Forelimb muscle (tissue), 1 donor: Measurements from ENCODE around the gene OTX2. TPM values are rescaled to one million over a fixed set of nuclear protein-coding genes. Genes with fewer than 3 reads are reported as not detected.

Experiments
- DNase-seq: peaks from one replicate; pipeline ENCODE4 v3.0.0-alpha.2; 2013; ENCODE audit warnings: low read depth
- polyA plus RNA-seq: library from polyadenylated mRNA; unstranded; fragments of 120-200 nt; gene quantifications from one replicate; pipeline ENCODE4 v1.2.1, GENCODE V29; 2013; ENCODE audit not compliant: insufficient read length

Gene OTX2
- polyA plus RNA-seq, 1 donor: not detected

DNA sequence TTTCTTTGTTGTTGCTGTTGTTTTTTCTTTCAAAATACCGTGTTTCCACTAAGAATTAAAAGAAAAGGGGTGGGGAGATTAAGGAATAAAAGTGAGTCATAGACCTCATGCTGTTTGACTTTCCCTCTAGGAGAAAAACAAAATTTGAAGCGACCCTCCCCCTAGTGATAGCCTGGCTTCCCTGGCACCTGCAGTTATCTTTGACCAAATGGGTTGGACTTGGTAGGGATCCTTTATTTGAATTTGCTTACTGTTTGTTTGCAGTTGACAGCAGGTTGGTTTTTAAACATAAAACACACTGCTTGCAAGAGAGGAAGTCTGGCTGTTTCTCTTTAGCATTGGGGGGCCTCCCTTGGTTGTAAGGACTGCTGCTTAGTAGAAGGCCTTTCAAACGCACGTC lies 14.0 kb downstream of the OTX2 start:
- no peak for DNase-seq

DNA sequence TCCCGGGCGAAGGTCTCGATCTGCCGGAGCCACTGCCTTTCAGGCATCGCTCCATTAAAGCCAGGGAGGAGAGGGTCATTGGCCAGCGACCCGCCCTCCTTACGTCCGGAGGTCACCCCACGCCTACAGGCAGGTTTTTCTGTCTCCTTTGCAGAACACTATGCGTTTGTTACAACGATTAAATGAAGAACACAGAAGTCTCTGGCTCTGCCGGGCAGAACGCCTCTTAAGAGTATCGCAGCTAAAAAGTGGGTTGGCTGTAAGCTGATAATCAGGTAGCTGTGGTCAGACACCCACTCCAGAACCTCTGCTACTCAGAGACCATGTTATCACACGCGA lies 15.0 kb downstream of the OTX2 start:
- DNase-seq: no peak

DNA sequence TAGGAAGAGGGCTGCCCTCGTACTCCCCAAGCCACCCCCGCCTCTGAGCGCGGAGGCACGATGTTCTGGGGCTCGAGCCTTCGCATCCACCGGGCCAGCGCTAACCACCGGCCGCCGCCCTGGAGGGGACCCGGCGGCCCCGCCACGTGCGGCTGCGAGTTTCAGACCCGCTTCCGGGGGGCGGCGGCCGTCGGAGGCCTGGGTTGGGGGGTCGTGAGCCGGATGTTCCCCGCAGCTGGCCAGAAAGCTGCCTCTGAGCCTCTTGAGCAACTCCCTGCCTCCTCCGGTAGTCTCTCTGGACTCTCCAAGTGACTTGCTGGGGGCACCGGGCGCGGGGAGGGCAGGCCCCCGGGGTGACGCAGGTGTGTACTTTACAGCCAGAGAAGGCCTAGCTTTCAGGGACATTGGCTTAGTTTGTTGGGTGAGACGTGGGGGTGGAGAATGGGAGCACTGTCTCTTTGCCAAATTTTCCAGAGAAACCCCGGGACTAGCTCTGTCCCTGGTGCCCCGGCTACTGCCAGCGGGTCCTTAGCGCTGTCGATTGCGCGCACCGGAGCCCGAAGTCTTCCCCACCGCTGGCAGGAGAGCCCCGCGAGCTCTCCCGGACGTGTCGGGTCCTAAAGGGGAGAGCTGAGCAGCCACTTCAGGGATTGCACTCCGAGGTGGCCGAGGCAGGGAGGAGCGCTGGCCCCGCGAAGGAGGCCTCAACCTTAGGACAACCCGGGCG lies 15.6 kb downstream of the OTX2 start:
- DNase-seq: no peak

DNA sequence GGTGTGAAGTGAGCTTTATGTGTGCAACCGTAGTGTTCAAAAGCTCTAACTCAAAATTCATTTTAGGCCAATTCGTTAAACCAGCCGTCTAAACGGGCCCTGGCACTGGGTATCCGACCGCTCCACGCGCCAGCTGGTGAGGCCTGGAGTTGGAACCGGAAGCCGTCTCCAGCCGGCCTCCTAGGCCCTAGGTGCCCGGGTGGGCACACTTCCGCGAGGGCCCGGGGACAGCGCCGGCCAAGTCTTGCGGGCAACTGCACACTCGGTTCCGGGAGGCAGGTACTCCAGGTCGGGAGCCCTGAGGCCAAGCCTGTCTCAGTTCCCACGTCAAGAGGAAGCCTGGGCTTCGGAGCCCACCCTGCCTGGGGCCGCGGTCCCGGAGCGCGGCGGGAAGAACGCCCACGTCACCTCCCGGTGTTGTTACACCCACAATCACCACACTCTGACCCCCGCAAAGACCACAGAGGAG lies 16.2 kb downstream of the OTX2 start:
- no peak for DNase-seq

DNA sequence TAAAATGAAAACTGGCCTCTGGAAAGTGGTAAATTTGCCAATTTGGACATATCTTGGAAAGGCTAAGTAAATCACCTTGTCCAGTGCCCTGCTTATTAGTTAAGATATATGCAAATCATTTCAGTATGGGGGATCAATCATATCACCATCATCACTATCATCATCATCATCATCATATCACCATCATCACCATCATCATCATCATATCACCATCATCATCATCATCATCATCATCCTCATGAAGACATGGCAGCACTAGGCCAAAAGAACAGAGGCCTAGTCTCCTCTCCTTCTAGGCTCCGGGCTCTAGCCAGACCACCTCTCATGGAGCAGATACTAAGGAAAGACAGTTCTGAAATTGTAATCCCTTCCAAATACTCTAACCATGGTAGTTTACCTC lies 20.3 kb downstream of the OTX2 start:
- DNase-seq: no peak

DNA sequence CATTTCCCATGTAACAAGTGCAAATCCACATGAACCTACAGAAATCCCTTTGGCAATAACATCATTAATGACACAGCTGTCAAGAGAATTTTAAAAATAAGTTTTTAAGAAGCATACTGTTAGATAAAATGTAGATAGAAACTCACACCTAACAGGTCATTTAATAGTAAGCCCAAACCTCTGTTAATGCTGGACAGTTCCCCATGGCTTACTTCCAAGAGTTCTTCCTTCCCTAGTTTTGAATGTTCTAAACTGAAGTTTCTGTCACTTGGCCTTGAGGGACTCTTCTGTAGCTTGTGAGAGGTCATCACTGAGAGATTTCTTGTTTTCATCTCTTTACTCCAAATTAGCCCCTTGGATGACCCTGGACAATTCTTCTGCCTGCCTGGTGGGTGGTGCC lies 22.7 kb downstream of the OTX2 start:
- DNase-seq: no peak

DNA sequence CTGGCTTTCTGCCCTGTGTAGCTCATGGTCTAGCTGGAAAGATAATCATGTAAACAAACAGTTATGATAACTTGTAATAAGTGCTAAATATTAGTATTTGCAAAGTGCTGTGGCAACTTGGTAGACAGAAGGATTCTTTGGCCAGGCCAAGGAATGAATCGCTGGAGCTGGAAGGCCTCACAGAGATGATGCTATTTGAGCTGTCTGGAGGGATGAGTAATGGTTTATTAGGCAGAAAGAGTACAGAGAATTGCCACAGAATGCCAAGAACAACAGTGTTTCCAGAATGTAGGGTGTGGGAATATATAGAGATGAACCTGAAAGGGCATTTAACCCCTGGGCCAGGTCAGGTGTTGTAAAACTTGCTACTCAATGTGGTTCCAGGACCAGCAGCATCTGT lies 27.6 kb downstream of the OTX2 start:
- no peak for DNase-seq

DNA sequence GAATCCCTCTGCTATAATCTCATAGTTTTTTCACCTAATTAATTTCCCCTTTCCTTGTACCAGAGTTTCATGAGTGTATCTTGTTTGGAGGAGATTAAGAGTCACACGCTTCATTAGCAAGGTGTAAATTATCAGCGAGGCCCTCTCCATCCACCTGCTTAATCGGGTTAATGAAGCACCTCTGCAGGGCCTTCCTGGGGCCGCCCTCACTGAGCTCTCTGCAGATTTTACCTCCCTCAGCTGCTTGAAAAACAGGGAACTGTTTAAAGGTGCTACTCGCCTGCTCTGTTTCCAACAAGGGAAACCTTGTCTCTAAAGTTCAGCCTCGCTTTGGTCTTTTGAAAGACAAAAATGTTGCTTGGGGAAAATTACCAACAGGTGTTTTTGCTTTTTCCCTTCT lies 35.8 kb downstream of the OTX2 start:
- no peak for DNase-seq

DNA sequence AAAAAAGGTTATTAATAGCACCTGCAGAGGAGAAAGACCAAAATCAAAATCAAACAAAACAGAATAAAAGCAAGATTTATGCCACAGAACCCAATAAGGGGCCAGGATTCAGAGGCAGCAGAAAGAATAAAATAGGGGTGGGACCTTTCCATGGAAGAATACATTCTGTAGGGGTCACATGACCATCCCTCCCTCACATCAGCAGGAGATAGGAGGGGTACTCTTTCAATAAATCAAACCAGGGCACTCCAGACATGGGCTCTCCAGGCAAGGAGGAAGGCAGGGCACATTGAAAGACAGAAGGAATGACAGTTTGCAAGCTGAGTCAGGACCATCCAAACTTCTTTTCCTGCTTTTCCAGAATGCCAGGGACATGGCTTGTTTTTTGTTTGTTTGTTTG lies 39.8 kb downstream of the OTX2 start:
- no peak for DNase-seq

DNA sequence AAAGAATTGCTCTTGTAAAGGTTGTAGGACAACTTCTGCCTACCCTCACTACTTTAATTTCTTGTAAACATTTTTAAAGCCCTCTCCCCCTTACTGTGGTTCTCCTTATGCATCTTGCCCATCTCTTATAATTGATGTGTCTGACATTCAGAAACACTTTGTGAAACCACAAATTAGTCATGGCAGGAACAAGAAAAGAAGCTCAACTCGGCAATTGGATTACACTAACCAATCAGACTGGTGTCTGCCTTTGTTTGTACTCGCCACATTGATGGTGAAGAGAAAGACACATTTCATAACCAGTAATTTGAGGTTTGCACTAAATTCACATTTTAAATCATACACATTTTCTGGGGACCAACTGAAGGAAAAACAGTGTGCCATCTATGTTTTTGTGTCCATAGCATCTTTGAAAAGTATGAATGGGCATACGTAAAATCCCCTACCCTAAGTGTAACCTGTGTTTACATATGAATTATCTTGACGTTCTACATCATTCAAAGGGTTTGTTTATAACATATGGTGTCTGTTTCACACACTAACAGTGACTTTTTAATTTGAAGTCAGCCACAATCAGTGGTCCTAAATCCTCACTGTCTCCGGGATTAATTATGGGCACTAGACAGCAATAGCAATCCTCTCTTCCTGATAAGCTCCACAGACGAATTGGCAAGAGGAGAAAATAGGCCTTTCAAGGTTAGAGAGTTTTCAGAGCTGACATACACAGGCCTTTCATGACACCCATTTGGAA lies 49.9 kb downstream of the OTX2 start:
- DNase-seq: no peak

DNA sequence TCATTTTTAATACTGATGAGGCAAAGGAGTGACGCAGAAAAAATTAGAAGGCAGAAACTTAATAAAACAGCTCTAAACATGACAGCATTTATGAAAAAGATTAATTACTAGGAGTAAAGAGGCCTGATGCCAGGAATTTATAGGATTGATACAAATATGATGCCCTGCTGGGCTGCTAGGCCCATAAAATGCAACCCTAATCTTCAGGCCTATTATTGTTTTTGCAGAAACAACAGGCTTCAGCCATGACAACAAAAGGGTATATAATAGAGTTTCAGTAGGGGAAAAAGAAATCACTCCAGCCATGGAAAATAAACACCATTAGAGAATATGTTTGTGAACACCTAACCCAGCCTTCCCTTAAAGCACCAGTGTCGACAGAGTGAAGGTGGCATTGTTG lies 50.6 kb downstream of the OTX2 start:
- DNase-seq: no peak

DNA sequence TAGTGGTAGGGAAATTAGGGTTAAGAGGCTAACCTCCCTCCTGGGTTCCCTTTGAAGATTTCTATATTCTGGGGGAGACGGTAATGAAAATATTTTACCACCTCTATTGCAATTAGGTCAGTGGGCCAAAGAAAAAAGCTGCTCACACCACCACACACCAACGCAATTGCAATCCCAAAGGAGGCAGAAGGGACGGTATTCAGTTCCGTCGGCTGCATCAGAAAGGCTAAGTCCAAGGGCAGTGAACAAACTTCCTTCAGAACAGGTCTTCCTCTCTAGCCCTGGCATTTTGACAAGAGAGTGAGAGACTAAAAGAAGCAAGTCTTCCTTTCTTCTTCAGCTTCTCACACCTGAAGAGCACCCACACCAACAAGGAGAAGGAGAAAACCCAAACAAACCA lies 51.2 kb downstream of the OTX2 start:
- DNase-seq: no peak

DNA sequence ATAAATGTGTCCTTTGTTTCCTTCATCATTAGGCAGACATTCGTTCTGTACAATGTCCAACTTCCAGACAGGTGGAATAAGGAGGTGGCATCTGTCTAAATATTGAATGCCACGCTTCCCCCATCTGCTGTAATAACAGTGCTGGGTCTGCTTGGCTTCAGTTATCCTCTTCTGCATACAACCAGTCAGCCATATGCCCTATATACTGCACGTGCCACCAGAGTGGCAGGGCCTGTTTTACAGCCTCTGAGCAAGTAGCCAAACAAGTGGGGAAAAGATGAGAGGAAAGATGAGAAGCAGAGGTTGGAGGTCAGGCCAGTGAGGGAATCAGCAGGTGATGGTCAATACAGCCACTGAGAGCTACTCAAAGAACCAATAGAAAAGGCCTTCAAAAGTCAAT lies 55.4 kb downstream of the OTX2 start:
- DNase-seq: no peak

DNA sequence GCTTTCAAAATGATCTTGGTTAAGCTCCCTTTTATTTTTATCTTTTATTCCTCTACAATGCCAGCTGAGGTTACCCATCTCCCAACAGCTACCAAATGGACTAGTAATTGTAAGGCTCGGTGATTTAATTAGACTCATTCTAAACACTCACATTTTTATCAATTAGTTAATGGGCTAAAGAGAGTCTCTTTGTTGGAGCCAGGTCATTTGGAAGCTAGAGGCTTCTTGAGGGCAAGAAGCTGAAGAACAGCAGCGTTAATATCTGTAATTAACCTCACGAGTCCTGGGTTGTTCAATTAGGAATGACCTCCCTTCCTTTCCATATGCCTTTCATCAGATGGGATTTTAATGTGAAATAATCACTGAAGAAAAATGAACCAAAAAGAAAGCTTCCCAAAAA lies 56.9 kb downstream of the OTX2 start:
- no peak for DNase-seq

DNA sequence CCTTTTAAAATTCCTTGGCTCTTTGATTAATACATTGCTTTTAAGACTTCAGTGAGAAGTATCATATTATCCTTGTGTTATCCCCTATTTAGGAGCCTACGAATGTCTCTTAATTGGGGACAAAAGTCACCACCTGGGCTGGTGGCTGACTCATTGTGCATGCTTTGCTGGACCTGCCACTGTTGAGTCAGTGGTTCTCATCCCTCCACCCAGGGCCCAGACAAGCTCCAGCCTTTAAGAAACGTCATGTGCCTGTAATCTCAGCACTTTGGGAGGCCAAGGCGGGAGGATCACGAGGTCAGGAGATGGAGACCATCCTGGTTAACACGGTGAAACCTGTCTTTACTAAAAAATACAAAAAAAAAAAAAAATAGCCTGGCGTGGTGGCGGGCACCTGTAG lies 57.9 kb downstream of the OTX2 start:
- DNase-seq: no peak

DNA sequence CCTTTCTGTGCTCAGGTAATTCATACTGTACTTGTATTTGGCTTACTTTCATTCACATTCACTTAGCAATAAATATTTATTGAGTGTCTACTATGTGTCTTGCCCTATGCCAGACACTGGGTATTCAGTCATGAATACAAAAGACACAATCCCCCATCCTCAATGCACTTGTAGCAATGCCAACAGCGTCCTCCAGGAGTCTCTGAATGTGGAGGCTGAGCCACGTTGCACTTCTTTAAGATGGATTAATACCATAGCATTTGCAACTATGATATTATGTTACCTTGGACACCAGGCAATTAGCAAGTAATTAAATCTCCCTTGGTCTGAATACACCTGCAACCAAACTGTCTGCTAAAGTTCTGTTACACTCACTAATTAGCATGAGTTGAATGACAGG lies 58.8 kb downstream of the OTX2 start:
- DNase-seq: no peak

Other genes starting within 250 kb of the OTX2 start
- gene TMEM260, start 230.7 kb downstream of the OTX2 start, polyA plus RNA-seq: 9.6 TPM